ENCODE results near the gene MIEN1. TPM values are rescaled to one million over a fixed set of nuclear protein-coding genes. Genes with fewer than 3 reads are reported as not detected.
"Not testable (repeated sequence)": the region's sequence is repeated elsewhere in the genome, so short reads cannot be mapped to it uniquely, and the experiment has no call there.

Gene MIEN1
- total RNA-seq, 1 donor from 2014 or later: 33.3 TPM

- Mint-ChIP-seq H3K27me3 (ENCODE audit: insufficient read depth) (no peaks in the 10 kb centered on the region), H3K4me3 (no peak overlapping the region), H3K9me3 (no peaks in the 10 kb centered on the region), H3K27ac (no peak overlapping the region), H3K4me1 (ENCODE audit: low read depth) (no peaks in the 10 kb centered on the region), H3K36me3 (ENCODE audit: low read depth) (no peaks in the 10 kb centered on the region)
- no peak for DNase-seq (ENCODE audit: low spot score)
- intact Hi-C loops (cut with micrococcal nuclease): no loop called here
Measured at GRCh38 chr17:39714234-39714633, 16.1 kb downstream of the MIEN1 start.

DNA sequence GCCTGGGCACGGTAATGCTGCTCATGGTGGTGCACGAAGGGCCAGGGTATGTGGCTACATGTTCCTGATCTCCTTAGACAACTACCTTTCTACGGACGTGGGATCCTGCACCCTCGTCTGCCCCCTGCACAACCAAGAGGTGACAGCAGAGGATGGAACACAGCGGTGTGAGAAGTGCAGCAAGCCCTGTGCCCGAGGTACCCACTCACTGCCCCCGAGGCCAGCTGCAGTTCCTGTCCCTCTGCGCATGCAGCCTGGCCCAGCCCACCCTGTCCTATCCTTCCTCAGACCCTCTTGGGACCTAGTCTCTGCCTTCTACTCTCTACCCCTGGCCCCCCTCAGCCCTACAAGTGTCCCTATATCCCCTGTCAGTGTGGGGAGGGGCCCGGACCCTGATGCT is 18.5 kb downstream of the MIEN1 start:
- no peak overlapping the region for H3K27ac Mint-ChIP-seq
- intact Hi-C loops (cut with micrococcal nuclease): no loop called here
- DNase-seq (ENCODE audit: low spot score): no peak
- H3K9me3 Mint-ChIP-seq: no peaks in the 10 kb centered on the region
- no peaks in the 10 kb centered on the region for H3K36me3 Mint-ChIP-seq (ENCODE audit: low read depth)
- H3K4me1 Mint-ChIP-seq (ENCODE audit: low read depth): peaks cover 6% of the 10 kb centered on the region
- H3K4me3 Mint-ChIP-seq: no peak overlapping the region
- no peaks in the 10 kb centered on the region for H3K27me3 Mint-ChIP-seq (ENCODE audit: insufficient read depth)

DNA sequence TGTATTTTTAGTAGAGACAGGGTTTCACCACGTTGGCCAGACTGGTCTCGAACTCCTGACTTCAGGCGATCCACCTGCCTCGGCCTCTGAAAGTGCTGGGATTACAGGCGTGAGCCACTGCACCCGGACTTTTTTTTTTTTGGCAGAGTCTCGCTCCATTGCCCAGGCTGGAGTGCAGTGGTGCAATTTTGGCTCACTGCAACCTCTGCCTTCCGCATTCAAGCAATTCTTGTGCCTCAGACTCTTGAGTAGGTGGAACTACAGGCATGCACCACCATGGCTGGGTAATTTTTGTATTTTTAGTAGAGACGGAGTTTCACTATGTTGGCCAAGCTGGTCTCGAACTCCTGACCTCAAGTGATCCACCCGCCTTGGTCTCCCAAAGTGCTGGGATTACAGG is 19.3 kb downstream of the MIEN1 start:
- H3K36me3 Mint-ChIP-seq (ENCODE audit: low read depth); intact Hi-C loops (cut with micrococcal nuclease); H3K27me3 Mint-ChIP-seq (ENCODE audit: insufficient read depth); H3K27ac Mint-ChIP-seq; H3K9me3 Mint-ChIP-seq; DNase-seq (ENCODE audit: low spot score); H3K4me1 Mint-ChIP-seq (ENCODE audit: low read depth); H3K4me3 Mint-ChIP-seq: not testable (repeated sequence)

- DNase-seq (ENCODE audit: low spot score): no peak
Measured at GRCh38 chr17:39709998-39710964, 20.1 kb downstream of the MIEN1 start.

GRCh38 chr17:39709319-39709997 is 20.9 kb downstream of the MIEN1 start:
- no peak overlapping the region for H3K4me3 Mint-ChIP-seq
- intact Hi-C loops (cut with micrococcal nuclease): no loop called here
- no peaks in the 10 kb centered on the region for H3K27me3 Mint-ChIP-seq (ENCODE audit: insufficient read depth)
- no peak for DNase-seq (ENCODE audit: low spot score)
- no peaks in the 10 kb centered on the region for H3K36me3 Mint-ChIP-seq (ENCODE audit: low read depth)
- no peaks in the 10 kb centered on the region for H3K9me3 Mint-ChIP-seq
- H3K4me1 Mint-ChIP-seq (ENCODE audit: low read depth): peaks cover 7% of the 10 kb centered on the region
- peak overlapping the region; percentile 63 for H3K27ac Mint-ChIP-seq

More at GRCh38 chr17:39709998-39710964, 20.1 kb downstream of the MIEN1 start:
- H3K27ac Mint-ChIP-seq: no peak overlapping the region
- no peaks in the 10 kb centered on the region for H3K9me3 Mint-ChIP-seq
- no peaks in the 10 kb centered on the region for H3K27me3 Mint-ChIP-seq (ENCODE audit: insufficient read depth)
- no peaks in the 10 kb centered on the region for H3K36me3 Mint-ChIP-seq (ENCODE audit: low read depth)
- intact Hi-C loops (cut with micrococcal nuclease): no loop called here
- H3K4me3 Mint-ChIP-seq: no peak overlapping the region
- peaks cover 7% of the 10 kb centered on the region for H3K4me1 Mint-ChIP-seq (ENCODE audit: low read depth)

GRCh38 chr17:39706921-39707337 is 23.4 kb downstream of the MIEN1 start:
- no peak for DNase-seq (ENCODE audit: low spot score)
- intact Hi-C loops (cut with micrococcal nuclease): no loop called here
- Mint-ChIP-seq H3K27ac (peak overlapping the region; percentile 44), H3K36me3 (ENCODE audit: low read depth) (peaks cover 2% of the 10 kb centered on the region), H3K4me1 (ENCODE audit: low read depth) (peaks cover 14% of the 10 kb centered on the region), H3K4me3 (peak overlapping the region; percentile 42), H3K27me3 (ENCODE audit: insufficient read depth) (peaks cover 12% of the 10 kb centered on the region), H3K9me3 (no peaks in the 10 kb centered on the region)

GRCh38 chr17:39706383-39706782 is 23.9 kb downstream of the MIEN1 start:
- no peaks in the 10 kb centered on the region for H3K9me3 Mint-ChIP-seq
- no peak for DNase-seq (ENCODE audit: low spot score)
- peaks cover 14% of the 10 kb centered on the region for H3K4me1 Mint-ChIP-seq (ENCODE audit: low read depth)

DNA sequence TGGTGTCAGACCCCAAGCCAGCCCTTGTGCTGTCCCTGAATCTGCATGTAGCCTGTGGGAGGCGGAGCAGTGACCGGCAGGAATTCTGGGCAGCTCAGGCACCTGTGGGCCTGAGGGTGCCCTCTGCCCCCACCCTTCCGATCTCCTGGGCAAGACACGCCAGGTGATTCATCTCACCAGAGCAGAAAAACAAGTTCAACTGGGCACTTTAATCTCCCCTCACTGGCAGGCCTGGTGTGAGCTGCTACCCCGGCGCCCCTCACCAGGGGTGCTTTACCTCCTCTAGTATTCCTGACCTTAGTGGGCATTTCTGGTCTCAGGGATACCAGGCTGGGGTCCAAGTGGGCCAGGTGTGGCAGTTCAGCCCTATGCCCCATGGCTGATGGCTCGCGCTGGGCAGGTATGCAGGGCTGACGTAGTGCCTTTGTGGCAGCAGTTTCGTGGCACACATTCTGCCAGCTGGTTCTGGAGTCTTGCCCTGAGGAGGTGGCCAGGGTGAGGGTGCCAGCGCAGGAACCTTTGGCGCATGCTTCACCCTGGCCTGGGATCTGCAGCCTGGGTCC is 24.5 kb downstream of the MIEN1 start:
- intact Hi-C loops (cut with micrococcal nuclease): no loop called here
- Mint-ChIP-seq H3K36me3 (ENCODE audit: low read depth) (peaks cover 2% of the 10 kb centered on the region), H3K27ac (no peak overlapping the region), H3K4me1 (ENCODE audit: low read depth) (peaks cover 14% of the 10 kb centered on the region), H3K9me3 (no peaks in the 10 kb centered on the region), H3K4me3 (no peak overlapping the region), H3K27me3 (ENCODE audit: insufficient read depth) (peaks cover 23% of the 10 kb centered on the region)
- no peak for DNase-seq (ENCODE audit: low spot score)

More at GRCh38 chr17:39706383-39706782, 23.9 kb downstream of the MIEN1 start:
- intact Hi-C loops (cut with micrococcal nuclease): no loop called here
- H3K27me3 Mint-ChIP-seq (ENCODE audit: insufficient read depth): peaks cover 17% of the 10 kb centered on the region
- peaks cover 2% of the 10 kb centered on the region for H3K36me3 Mint-ChIP-seq (ENCODE audit: low read depth)
- H3K27ac Mint-ChIP-seq: no peak overlapping the region
- no peak overlapping the region for H3K4me3 Mint-ChIP-seq

GRCh38 chr17:39704821-39705551 is 25.3 kb downstream of the MIEN1 start:
- H3K4me1 Mint-ChIP-seq (ENCODE audit: low read depth): peaks cover 14% of the 10 kb centered on the region
- H3K9me3 Mint-ChIP-seq: no peaks in the 10 kb centered on the region
- H3K36me3 Mint-ChIP-seq (ENCODE audit: low read depth): peaks cover 2% of the 10 kb centered on the region
- DNase-seq (ENCODE audit: low spot score): no peak
- H3K27ac Mint-ChIP-seq: no peak overlapping the region
- intact Hi-C loops (cut with micrococcal nuclease): no loop called here
- no peak overlapping the region for H3K4me3 Mint-ChIP-seq
- peaks cover 27% of the 10 kb centered on the region for H3K27me3 Mint-ChIP-seq (ENCODE audit: insufficient read depth)

DNA sequence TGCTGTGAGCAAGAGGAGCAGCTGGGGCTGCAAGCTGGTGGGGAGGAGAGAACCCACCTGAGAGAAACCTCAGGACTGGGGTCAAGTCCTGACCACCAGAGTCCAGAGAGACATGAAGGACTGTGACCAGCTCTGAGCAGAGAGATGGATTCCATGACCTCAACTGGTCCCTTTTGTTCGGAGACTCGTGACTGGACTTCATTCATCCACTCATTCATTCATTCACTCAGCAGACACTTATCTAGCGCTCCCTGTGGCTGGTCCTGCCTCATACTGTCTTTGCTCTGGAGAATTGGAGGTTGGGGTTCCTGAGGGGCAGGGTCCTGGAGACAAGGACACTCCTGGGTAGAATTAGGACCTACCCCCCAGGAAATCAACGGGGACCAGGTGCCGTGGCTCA is 26.4 kb downstream of the MIEN1 start:
- Mint-ChIP-seq H3K4me3 (no peak overlapping the region), H3K27ac (no peak overlapping the region), H3K4me1 (ENCODE audit: low read depth) (peaks cover 14% of the 10 kb centered on the region), H3K36me3 (ENCODE audit: low read depth) (peaks cover 2% of the 10 kb centered on the region), H3K27me3 (ENCODE audit: insufficient read depth) (peaks cover 36% of the 10 kb centered on the region), H3K9me3 (no peaks in the 10 kb centered on the region)
- intact Hi-C loops (cut with micrococcal nuclease): no loop called here
- no peak for DNase-seq (ENCODE audit: low spot score)

DNA sequence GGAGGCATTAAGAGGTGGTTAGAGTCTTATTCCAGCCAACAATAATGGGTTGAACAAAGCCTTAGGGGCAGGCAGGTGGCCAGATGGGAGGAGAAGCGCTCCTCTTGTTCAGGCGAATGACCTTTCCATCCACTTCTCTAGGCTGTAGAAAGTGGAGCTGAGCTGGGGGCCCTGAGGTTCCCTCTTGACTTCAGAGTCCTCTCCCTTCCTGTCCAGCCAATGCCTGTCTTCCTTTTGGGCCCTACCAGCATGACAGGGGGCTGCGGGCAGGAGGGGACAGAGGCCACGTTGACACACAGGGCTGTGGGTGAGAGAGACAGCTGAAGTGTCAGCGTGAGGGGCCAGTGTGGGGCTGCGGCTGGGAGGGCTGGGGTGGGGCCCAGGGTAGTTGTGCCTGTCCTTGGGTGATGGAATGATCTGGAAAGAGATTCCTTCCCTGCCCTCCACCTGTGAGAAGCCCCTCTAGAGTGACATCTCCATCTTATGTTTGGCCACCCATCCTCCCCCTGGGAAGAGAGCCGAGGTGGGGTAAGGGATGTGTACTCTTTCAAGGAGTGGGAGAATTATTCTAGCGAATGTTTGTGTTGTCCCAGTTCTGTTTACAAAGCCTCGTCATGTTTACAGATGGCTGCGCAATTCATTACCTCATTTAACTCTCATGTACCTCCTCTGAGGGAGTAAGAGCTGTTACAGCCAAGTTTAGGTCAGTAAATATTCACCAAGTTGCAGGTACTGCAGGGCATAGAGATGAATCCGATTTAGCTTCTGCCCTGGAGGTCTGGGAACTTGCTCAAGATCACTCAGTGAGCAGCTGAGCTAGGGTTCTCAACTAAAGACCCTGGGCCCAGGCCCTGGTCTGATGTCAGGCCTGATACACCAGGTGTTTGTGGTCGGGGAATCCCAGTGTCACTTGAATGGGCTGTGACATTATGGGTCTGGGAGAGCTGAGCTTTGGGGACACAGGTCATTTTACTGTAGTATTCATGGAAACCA is 27.1 kb downstream of the MIEN1 start:
- DNase-seq (ENCODE audit: low spot score): no peak
- no peak overlapping the region for H3K4me3 Mint-ChIP-seq
- peaks cover 14% of the 10 kb centered on the region for H3K4me1 Mint-ChIP-seq (ENCODE audit: low read depth)
- H3K36me3 Mint-ChIP-seq (ENCODE audit: low read depth): peaks cover 2% of the 10 kb centered on the region
- peaks cover 40% of the 10 kb centered on the region for H3K27me3 Mint-ChIP-seq (ENCODE audit: insufficient read depth)
- no peaks in the 10 kb centered on the region for H3K9me3 Mint-ChIP-seq
- intact Hi-C loops (cut with micrococcal nuclease): no loop called here
- H3K27ac Mint-ChIP-seq: no peak overlapping the region
